Immature natural killer cell (primary cell): ENCODE results near the gene MCUR1. TPM values are rescaled to one million over a fixed set of nuclear protein-coding genes. Genes with fewer than 3 reads are reported as not detected.
"Not testable (repeated sequence)": the region's sequence is repeated elsewhere in the genome, so short reads cannot be mapped to it uniquely, and the experiment has no call there.

ENCODE experiments used
- DNase-seq, 3 donors: peaks; one replicate each; pipeline ENCODE4 v3.0.0; 2022; ENCODE audit warnings: mixed read lengths in 1 of 3
- H3K27ac Mint-ChIP-seq, 6 donors: one replicate each; pipeline ENCODE4 v1.8.0; 2020; ENCODE audit warnings: mixed read lengths in 6 of 6, mild to moderate bottlenecking in 5 of 6, inconsistent platforms in 4 of 6, moderate library complexity in 3 of 6
- H3K27me3 Mint-ChIP-seq, 3 donors: one replicate each; pipeline ENCODE4 v1.8.0; 2020 to 2021; ENCODE audit warnings: low read depth in 3 of 3, mild to moderate bottlenecking in 3 of 3, mixed read lengths in 3 of 3, moderate library complexity in 3 of 3, inconsistent platforms in 1 of 3
- H3K36me3 Mint-ChIP-seq, 3 donors: one replicate each; pipeline ENCODE4 v1.8.0; 2020; ENCODE audit warnings: mixed read lengths in 3 of 3, inconsistent platforms in 2 of 3, mild to moderate bottlenecking in 2 of 3
- H3K4me1 Mint-ChIP-seq, 2 donors: one replicate each; pipeline ENCODE4 v1.8.0; 2020; ENCODE audit warnings: inconsistent platforms in 2 of 2, mild to moderate bottlenecking in 2 of 2, mixed read lengths in 2 of 2, moderate library complexity in 1 of 2
- H3K4me3 Mint-ChIP-seq, 5 donors: one replicate each; pipeline ENCODE4 v1.8.0; 2020; ENCODE audit warnings: mild to moderate bottlenecking in 5 of 5, mixed read lengths in 5 of 5, inconsistent platforms in 3 of 5, moderate library complexity in 3 of 5
- H3K9me3 Mint-ChIP-seq, 6 donors: one replicate each; pipeline ENCODE4 v1.8.0; 2020; ENCODE audit warnings: mild to moderate bottlenecking in 6 of 6, mixed read lengths in 6 of 6, inconsistent platforms in 4 of 6, moderate library complexity in 3 of 6
- polyA plus RNA-seq, 3 donors: library from polyadenylated mRNA; unstranded; fragments of 300-500 nt; fragmentation: Illumina TruSeq; gene quantifications; one replicate each; pipeline ENCODE4 v1.2.3, GENCODE V29; 2021

Gene MCUR1
- polyA plus RNA-seq, 3 donors from 2014 or later: 7.2 to 13.2 (median 9.7) TPM

DNA sequence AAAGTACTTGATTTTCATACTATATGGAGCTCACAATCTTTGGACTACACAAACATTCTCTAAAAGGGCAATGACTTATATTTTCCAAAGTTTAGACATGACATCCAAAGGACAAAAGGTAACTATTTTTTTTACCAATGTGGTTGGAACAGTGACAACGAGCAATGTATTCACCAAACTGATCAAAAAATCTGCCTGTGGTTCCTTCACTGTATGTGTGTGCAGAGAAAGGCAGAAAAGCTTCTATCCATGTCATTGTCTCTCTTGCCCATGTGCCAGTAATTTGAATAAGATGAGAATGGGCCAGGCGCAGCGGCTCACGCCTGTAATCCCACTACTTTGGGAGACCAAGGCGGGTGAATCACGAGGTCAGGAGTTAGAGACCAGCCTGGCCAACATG lies 25.5 kb downstream of the MCUR1 start:
- Mint-ChIP-seq H3K4me1 (no peaks in the 10 kb centered on the region), H3K27me3 (no peaks in the 10 kb centered on the region), H3K4me3 (no peak overlapping the region), H3K27ac (no peak overlapping the region), H3K9me3 (no peaks in the 10 kb centered on the region), H3K36me3 (peaks cover 15 to 20% (median 20%) of the 10 kb centered on the region in 3 donors)
- DNase-seq: no peak

DNA sequence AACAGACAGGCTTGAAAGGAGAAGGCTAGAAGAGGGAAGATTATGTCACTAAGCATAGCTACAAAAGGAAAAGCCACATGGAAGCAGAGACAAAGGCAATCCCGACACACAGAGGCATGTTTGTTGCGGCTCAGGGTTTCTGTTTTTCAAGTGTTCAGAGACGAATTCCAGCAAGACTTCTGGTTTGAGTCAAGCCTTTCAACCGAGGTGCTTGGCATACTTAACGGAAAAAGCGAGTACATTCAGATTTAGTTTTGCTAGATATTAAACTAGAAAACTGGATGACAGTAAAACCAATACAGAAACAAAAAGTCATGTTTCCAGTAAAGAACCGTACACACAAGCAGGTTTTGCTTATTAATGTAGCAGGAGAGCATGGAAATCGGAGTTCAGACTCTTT lies 27.2 kb downstream of the MCUR1 start:
- Mint-ChIP-seq H3K4me3 (no peak overlapping the region), H3K36me3 (peaks cover 15 to 17% (median 16%) of the 10 kb centered on the region in 3 donors), H3K4me1 (no peaks in the 10 kb centered on the region), H3K27ac (no peak overlapping the region), H3K27me3 (no peaks in the 10 kb centered on the region), H3K9me3 (no peaks in the 10 kb centered on the region)
- no peak for DNase-seq

GRCh38 chr6:13780162-13780561 lies 34.2 kb downstream of the MCUR1 start:
- not testable (repeated sequence) for H3K4me3 Mint-ChIP-seq, H3K4me1 Mint-ChIP-seq, H3K36me3 Mint-ChIP-seq, H3K9me3 Mint-ChIP-seq, H3K27me3 Mint-ChIP-seq, H3K27ac Mint-ChIP-seq, DNase-seq

- no peak for DNase-seq
- Mint-ChIP-seq H3K4me3 (no peak overlapping the region), H3K27ac (no peak overlapping the region), H3K27me3 (peaks cover 0 to under 1% (median 0%) of the 10 kb centered on the region in 3 donors), H3K9me3 (no peaks in the 10 kb centered on the region), H3K36me3 (peaks cover 0 to 5% (median 0%) of the 10 kb centered on the region in 3 donors), H3K4me1 (no peaks in the 10 kb centered on the region)
Observed at GRCh38 chr6:13778028-13778427, 36.3 kb downstream of the MCUR1 start.

- Mint-ChIP-seq H3K36me3 (peaks cover 0 to 5% (median 0%) of the 10 kb centered on the region in 3 donors), H3K4me1 (no peaks in the 10 kb centered on the region), H3K4me3 (no peak overlapping the region), H3K27me3 (peaks cover 0 to 2% (median 1%) of the 10 kb centered on the region in 3 donors), H3K27ac (no peak overlapping the region), H3K9me3 (no peaks in the 10 kb centered on the region)
- DNase-seq: no peak
Observed at GRCh38 chr6:13776602-13777001, 37.8 kb downstream of the MCUR1 start.

DNA sequence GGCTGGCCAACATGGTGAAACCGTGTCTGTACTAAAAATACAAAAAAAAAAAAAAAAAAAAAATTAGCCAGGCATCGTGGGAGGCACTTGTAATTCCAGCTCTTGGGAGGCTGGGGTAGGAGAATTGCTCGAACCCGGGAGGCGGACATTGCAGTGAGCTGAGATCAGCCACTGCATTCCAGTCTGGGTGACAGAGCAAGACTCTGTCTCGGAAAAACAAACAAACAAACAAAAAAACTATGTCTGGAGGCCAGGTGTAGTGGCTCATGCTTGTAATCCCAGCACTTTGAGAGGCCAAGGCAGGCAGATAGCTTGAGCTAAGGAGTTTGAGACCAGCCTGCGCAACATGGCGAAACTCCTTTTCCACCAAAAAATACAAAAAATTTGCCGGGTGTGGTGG lies 38.9 kb downstream of the MCUR1 start:
- DNase-seq, H3K4me3 Mint-ChIP-seq, H3K27me3 Mint-ChIP-seq, H3K4me1 Mint-ChIP-seq, H3K27ac Mint-ChIP-seq, H3K36me3 Mint-ChIP-seq, H3K9me3 Mint-ChIP-seq: not testable (repeated sequence)

DNA sequence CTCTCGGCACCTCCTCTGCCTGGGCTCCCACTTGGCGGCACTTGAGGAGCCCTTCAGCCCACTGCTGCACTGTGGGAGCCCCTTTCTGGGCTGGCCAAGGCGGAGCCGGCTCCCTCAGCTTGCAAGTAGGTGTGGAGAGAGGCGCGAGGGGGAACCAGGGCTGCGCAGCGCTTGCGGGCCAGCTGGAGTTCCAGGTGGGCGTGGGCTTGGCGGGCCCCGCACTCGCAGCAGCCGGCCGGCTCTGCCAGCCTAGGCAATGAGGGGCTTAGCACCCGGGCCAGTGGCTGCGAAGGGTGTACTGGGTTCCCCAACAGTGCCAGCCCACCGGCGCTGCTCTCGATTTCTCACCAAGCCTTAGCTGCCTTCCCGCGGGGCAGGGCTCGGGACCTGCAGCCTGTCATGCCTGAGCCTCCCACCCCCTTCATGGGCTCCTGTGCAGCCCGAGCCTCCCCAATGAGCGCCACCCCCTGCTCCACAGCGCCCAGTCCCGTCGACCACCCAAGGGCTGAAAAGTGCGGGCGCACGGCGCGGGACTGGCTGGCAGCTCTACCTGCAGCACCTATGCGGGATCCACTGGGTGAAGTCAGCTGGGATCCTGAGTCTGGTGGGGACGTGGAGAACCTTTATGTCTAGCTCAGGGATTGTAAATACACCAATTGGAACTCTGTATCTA lies 41.9 kb downstream of the MCUR1 start:
- H3K4me3 Mint-ChIP-seq, DNase-seq, H3K27ac Mint-ChIP-seq, H3K27me3 Mint-ChIP-seq, H3K4me1 Mint-ChIP-seq, H3K36me3 Mint-ChIP-seq, H3K9me3 Mint-ChIP-seq: not testable (repeated sequence)

- no peak for DNase-seq
- Mint-ChIP-seq H3K9me3 (no peaks in the 10 kb centered on the region), H3K27ac (no peak overlapping the region), H3K27me3 (peaks cover 0 to 9% (median 2%) of the 10 kb centered on the region in 3 donors), H3K4me1 (peaks cover 10 to 13% of the 10 kb centered on the region in 2 donors), H3K4me3 (no peak overlapping the region), H3K36me3 (no peaks in the 10 kb centered on the region)
Observed at GRCh38 chr6:13769655-13770053, 44.7 kb downstream of the MCUR1 start.

DNA sequence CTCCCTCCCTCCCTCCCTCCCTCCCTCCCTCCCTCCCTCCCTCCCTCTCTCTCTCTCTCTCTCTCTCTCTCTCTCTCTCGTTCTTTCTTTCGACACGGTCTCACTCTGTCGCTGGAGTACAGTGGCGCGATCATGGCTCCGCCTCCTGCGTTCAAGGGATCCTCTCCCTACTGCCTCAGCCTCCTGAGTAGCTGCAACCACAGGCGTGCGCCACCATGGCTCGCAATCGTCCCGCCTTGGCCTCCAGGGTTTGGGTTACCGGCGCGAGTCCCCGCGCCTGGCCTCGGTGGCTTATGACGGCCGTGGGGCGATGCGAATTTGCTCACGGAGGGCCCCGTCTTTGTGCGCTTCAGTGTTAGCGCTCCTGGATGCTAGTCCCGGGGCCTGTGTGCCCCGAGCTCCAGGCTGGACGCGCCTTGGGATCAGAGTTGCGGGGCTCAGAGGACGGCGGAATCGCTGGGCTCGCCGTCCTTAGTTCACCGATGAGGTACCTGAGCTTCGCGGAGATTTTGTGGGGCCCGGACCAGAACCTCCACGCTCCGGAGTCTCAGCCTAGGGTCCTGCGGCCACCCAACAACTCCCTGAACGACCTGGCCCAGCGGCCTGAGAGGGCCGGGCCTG lies 45.2 kb downstream of the MCUR1 start:
- Mint-ChIP-seq H3K4me1 (peaks cover 10 to 13% of the 10 kb centered on the region in 2 donors), H3K27ac (no peak overlapping the region), H3K9me3 (no peaks in the 10 kb centered on the region), H3K27me3 (peaks cover 0 to 9% (median 2%) of the 10 kb centered on the region in 3 donors), H3K36me3 (no peaks in the 10 kb centered on the region), H3K4me3 (no peak overlapping the region)
- no peak for DNase-seq

GRCh38 chr6:13767121-13767808 lies 47.1 kb downstream of the MCUR1 start:
- peak overlapping the region in 3 of 6 donors; percentile 14 to 75 (median 47) for H3K27ac Mint-ChIP-seq

DNA sequence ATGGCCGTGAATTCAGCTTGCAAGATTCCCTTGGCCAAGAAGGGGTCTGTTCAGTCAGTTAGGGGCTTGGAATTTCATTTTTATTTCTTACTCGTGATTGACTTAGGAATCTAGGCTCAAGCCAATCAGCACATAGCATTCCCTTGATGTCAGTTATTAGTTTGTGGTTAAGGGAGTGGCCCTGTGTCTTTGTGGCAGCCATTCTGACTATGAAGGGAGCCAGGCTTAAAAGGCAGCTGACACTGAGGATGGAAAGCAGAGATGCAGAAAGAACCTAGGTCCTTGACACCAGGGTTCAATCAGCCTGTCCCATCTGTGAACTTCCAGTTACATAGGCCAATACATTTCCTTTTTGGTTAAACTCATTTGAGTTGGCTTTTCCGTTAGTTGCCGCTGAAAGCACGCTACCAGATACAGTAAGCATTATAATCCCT lies 48.1 kb downstream of the MCUR1 start:
- Mint-ChIP-seq H3K27me3 (peaks cover 0 to 10% (median 0%) of the 10 kb centered on the region in 3 donors), H3K9me3 (no peaks in the 10 kb centered on the region), H3K4me3 (peak overlapping the region in 1 of 5 donors; percentile 42), H3K4me1 (peaks cover 31 to 40% of the 10 kb centered on the region in 2 donors), H3K27ac (no peak overlapping the region), H3K36me3 (peaks cover 0 to 4% (median 0%) of the 10 kb centered on the region in 3 donors)
- no peak for DNase-seq

More at GRCh38 chr6:13767121-13767808, 47.1 kb downstream of the MCUR1 start:
- Mint-ChIP-seq H3K36me3 (peaks cover 0 to 3% (median 0%) of the 10 kb centered on the region in 3 donors), H3K9me3 (no peaks in the 10 kb centered on the region), H3K4me3 (peak overlapping the region; percentile 16 to 74 (median 66)), H3K27me3 (peaks cover 0 to 11% (median 0%) of the 10 kb centered on the region in 3 donors), H3K4me1 (peaks cover 25 to 31% of the 10 kb centered on the region in 2 donors)
- peak; percentile 30 to 44 (median 34) for DNase-seq

DNA sequence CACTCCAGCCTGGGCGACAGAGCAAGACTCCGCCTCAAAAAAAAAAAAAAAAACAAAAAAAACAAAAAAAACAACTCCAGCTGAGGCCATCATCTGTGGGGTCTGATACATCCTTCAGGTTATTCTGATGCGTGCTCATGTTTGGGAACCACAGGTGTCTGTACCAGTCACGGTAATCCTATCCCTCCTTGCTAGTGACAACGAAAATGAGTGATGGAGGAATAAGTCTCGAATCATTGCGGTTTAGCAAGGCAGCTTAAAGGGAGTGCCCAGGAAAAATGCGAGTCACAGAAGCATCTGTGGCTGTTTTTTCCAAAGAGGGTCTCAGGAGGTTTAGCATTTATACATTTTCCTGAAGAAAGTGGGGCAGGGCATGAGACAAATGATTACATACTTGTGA lies 48.8 kb downstream of the MCUR1 start:
- H3K36me3 Mint-ChIP-seq: peaks cover 0 to 4% (median 0%) of the 10 kb centered on the region in 3 donors
- no peaks in the 10 kb centered on the region for H3K9me3 Mint-ChIP-seq
- H3K27me3 Mint-ChIP-seq: peaks cover 0 to 10% (median 0%) of the 10 kb centered on the region in 3 donors
- H3K27ac Mint-ChIP-seq: no peak overlapping the region
- no peak for DNase-seq
- peaks cover 32 to 41% of the 10 kb centered on the region in 2 donors for H3K4me1 Mint-ChIP-seq
- no peak overlapping the region for H3K4me3 Mint-ChIP-seq

DNA sequence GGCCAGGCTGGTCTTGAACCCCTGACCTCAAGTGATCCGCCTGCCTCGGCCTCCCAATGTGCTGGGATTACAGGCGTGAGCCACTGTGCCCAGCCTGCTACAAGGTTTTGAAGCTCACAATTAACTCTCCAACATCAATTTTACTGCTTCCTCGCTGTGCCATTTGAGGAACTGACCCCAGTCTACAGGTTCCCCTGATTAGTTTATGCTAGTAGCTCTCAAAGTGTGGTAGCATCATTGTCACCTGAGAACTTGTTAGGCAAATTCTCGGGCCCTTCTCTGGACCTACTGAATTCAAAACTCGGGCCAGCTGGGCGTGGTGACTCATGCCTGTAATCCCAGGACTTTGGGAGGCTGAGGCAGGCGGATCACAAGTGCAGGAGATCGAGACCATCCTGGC lies 49.4 kb downstream of the MCUR1 start:
- Mint-ChIP-seq H3K4me1 (peaks cover 32 to 41% of the 10 kb centered on the region in 2 donors), H3K9me3 (no peaks in the 10 kb centered on the region), H3K36me3 (peaks cover 0 to 4% (median 0%) of the 10 kb centered on the region in 3 donors), H3K4me3 (no peak overlapping the region), H3K27ac (no peak overlapping the region), H3K27me3 (peaks cover 0 to 8% (median 0%) of the 10 kb centered on the region in 3 donors)
- no peak for DNase-seq
